ENCODE data around the gene OR52N1.

Gene OR52N1

GRCh38 chr11:5737091-5737490 lies 54.0 kb downstream of the OR52N1 start:
- H3K4me3 ChIP-seq (ENCODE audit: low read length) = no peak overlapping the region
- TF ChIP-seq CTCF (IDR thresholded peaks at IDR 0.05; ENCODE audit: insufficient read depth, low read depth, low read length, missing control alignments) = no peak
- DNase-seq (ENCODE audit: low read depth) = peak; percentile 38

Data from epithelial cell of esophagus (primary cell).